ENCODE data around the gene CCDC93. TPM values are rescaled to one million over a fixed set of nuclear protein-coding genes. Genes with fewer than 3 reads are reported as not detected.

CCDC93 gene
- total RNA-seq, 6 donors from 2014 or later: 19.6 to 141 (median 38.8) TPM

GRCh38 chr2:117956036-117956796, 57.7 kb downstream of the CCDC93 start:
- Histone ChIP-seq H3K36me3 (peaks cover 9 to 97% (median 47%) of the 10 kb centered on the region in 4 donors), H3K27ac (no peak overlapping the region), H3K4me3 (no peak overlapping the region), H3K27me3 (no peaks in the 10 kb centered on the region), H3K4me1 (peaks cover 0 to 12% (median 5%) of the 10 kb centered on the region in 4 donors), H3K9me3 (no peaks in the 10 kb centered on the region)
- TF ChIP-seq POLR2AphosphoS5 (IDR thresholded peaks at IDR 0.05) (no peak), CTCF (IDR thresholded peaks at IDR 0.05) (no peak), EP300 (IDR thresholded peaks at IDR 0.05) (no peak)
- DNase-seq (no peak), ATAC-seq (ENCODE audit: low FRiP score in 2 of 2) (no peak)
- WGBS, 2 donors: 88 to 92% methylated on average over 1 of the region's 1 CpG

- no peak overlapping the region for H3K4me3 ChIP-seq
- DNase-seq (no peak), ATAC-seq (ENCODE audit: low FRiP score in 2 of 2) (no peak)
- H3K27me3 ChIP-seq: no peaks in the 10 kb centered on the region
- TF ChIP-seq EP300 (IDR thresholded peaks at IDR 0.05): no peak
- no peak for TF ChIP-seq CTCF (IDR thresholded peaks at IDR 0.05)
- TF ChIP-seq POLR2AphosphoS5 (IDR thresholded peaks at IDR 0.05): no peak
- TF ChIP-seq POLR2A (IDR thresholded peaks at IDR 0.05): no peak
- H3K36me3 ChIP-seq: peaks cover 9 to 99% (median 70%) of the 10 kb centered on the region in 4 donors
- H3K27ac ChIP-seq: no peak overlapping the region
- peaks cover 0 to 9% (median 3%) of the 10 kb centered on the region in 4 donors for H3K4me1 ChIP-seq
- no peaks in the 10 kb centered on the region for H3K9me3 ChIP-seq
These were observed 60.6 kb downstream of the CCDC93 start for GRCh38 chr2:117953231-117953630.

- no peak for ATAC-seq (ENCODE audit: low FRiP score in 2 of 2)
- H3K9me3 ChIP-seq: no peaks in the 10 kb centered on the region
- no peak overlapping the region for H3K27ac ChIP-seq
- no peak overlapping the region for H3K4me3 ChIP-seq
- no peaks in the 10 kb centered on the region for H3K27me3 ChIP-seq
- H3K4me1 ChIP-seq: peaks cover 0 to 5% (median 2%) of the 10 kb centered on the region in 4 donors
- TF ChIP-seq CTCF (IDR thresholded peaks at IDR 0.05) (no peak), POLR2AphosphoS5 (IDR thresholded peaks at IDR 0.05) (no peak), EP300 (IDR thresholded peaks at IDR 0.05) (no peak), POLR2A (IDR thresholded peaks at IDR 0.05) (no peak)
- DNase-seq: no peak
- H3K36me3 ChIP-seq: peaks cover 9 to 99% (median 70%) of the 10 kb centered on the region in 4 donors
These were observed 61.2 kb downstream of the CCDC93 start for GRCh38 chr2:117952701-117953100.

GRCh38 chr2:117952228-117952627, 61.6 kb downstream of the CCDC93 start:
- Histone ChIP-seq H3K27ac (no peak overlapping the region), H3K9me3 (no peaks in the 10 kb centered on the region), H3K27me3 (no peaks in the 10 kb centered on the region), H3K4me1 (peaks cover 0 to under 1% (median 0%) of the 10 kb centered on the region in 4 donors), H3K4me3 (no peak overlapping the region), H3K36me3 (peaks cover 9 to 98% (median 71%) of the 10 kb centered on the region in 4 donors)
- no peak for ATAC-seq (ENCODE audit: low FRiP score in 2 of 2)
- DNase-seq: no peak
- TF ChIP-seq EP300 (IDR thresholded peaks at IDR 0.05) (no peak), POLR2AphosphoS5 (IDR thresholded peaks at IDR 0.05) (no peak), CTCF (IDR thresholded peaks at IDR 0.05) (no peak), POLR2A (IDR thresholded peaks at IDR 0.05) (no peak)
- WGBS, 2 donors: 97% methylated on average over 4 of the region's 4 CpGs

GRCh38 chr2:117949806-117950205, 64.1 kb downstream of the CCDC93 start:
- no peak for TF ChIP-seq POLR2AphosphoS5 (IDR thresholded peaks at IDR 0.05)
- ATAC-seq (ENCODE audit: low FRiP score in 2 of 2) (no peak), DNase-seq (no peak)
- H3K27me3 ChIP-seq: no peaks in the 10 kb centered on the region
- H3K36me3 ChIP-seq: peaks cover 25 to 98% (median 85%) of the 10 kb centered on the region in 4 donors
- no peak overlapping the region for H3K27ac ChIP-seq
- no peak overlapping the region for H3K4me3 ChIP-seq
- no peaks in the 10 kb centered on the region for H3K4me1 ChIP-seq
- WGBS, 2 donors: 66 to 81% methylated on average over 5 of the region's 5 CpGs
- H3K9me3 ChIP-seq: no peaks in the 10 kb centered on the region
